SK-N-DZ (cell line): ENCODE measurements around the gene DRAXIN.
A peak's percentile ranks its signal among the peaks of the same experiment; 100 is the strongest.

Source experiments
- DNase-seq: peaks from one replicate; pipeline ENCODE4 v3.0.0-alpha.2; 2015; ENCODE audit warnings: low spot score

DRAXIN gene

GRCh38 chr1:11707621-11708276 is 16.2 kb downstream of the DRAXIN start:
- peak; percentile 49 for DNase-seq

- no peak for DNase-seq
Observed at GRCh38 chr1:11708554-11709350, 17.2 kb downstream of the DRAXIN start.

GRCh38 chr1:11711490-11711889 is 20.0 kb downstream of the DRAXIN start:
- DNase-seq: no peak

- DNase-seq: no peak
Observed at GRCh38 chr1:11712285-11712684, 20.8 kb downstream of the DRAXIN start.

- no peak for DNase-seq
Observed at GRCh38 chr1:11713095-11713494, 21.6 kb downstream of the DRAXIN start.

- DNase-seq: no peak
Observed at GRCh38 chr1:11714831-11715575, 23.5 kb downstream of the DRAXIN start.

- DNase-seq: peak; percentile 39
Observed at GRCh38 chr1:11719313-11720032, 28.0 kb downstream of the DRAXIN start.

GRCh38 chr1:11720033-11720376 is 28.5 kb downstream of the DRAXIN start:
- DNase-seq: no peak

GRCh38 chr1:11720525-11720924 is 29.0 kb downstream of the DRAXIN start:
- DNase-seq: no peak

GRCh38 chr1:11721311-11721710 is 29.8 kb downstream of the DRAXIN start:
- no peak for DNase-seq

GRCh38 chr1:11722538-11722937 is 31.0 kb downstream of the DRAXIN start:
- no peak for DNase-seq

- DNase-seq: no peak
Observed at GRCh38 chr1:11725616-11726015, 34.1 kb downstream of the DRAXIN start.

GRCh38 chr1:11727119-11727518 is 35.6 kb downstream of the DRAXIN start:
- no peak for DNase-seq

- no peak for DNase-seq
Observed at GRCh38 chr1:11728126-11728806, 36.8 kb downstream of the DRAXIN start.

- DNase-seq: no peak
Observed at GRCh38 chr1:11729155-11729497, 37.6 kb downstream of the DRAXIN start.

- no peak for DNase-seq
Observed at GRCh38 chr1:11729498-11730428, 38.3 kb downstream of the DRAXIN start.

GRCh38 chr1:11730429-11730891 is 39.0 kb downstream of the DRAXIN start:
- DNase-seq: no peak

GRCh38 chr1:11731691-11732283 is 40.3 kb downstream of the DRAXIN start:
- DNase-seq: no peak

GRCh38 chr1:11733306-11733705 is 41.8 kb downstream of the DRAXIN start:
- no peak for DNase-seq

GRCh38 chr1:11735531-11735853 is 44.0 kb downstream of the DRAXIN start:
- no peak for DNase-seq
